ENCODE results near the gene TPRN.

Gene TPRN

GRCh38 chr9:137160716-137161557, 39.6 kb downstream of the TPRN start:
- no peak for DNase-seq (ENCODE audit: low read depth)

GRCh38 chr9:137160054-137160425, 40.5 kb downstream of the TPRN start:
- no peak for DNase-seq (ENCODE audit: low read depth)

- no peak for DNase-seq (ENCODE audit: low read depth)
Observed at GRCh38 chr9:137159105-137160053, 41.2 kb downstream of the TPRN start.

GRCh38 chr9:137158625-137159024, 41.9 kb downstream of the TPRN start:
- no peak for DNase-seq (ENCODE audit: low read depth)

GRCh38 chr9:137157618-137158415, 42.7 kb downstream of the TPRN start:
- DNase-seq (ENCODE audit: low read depth): no peak

- peak; percentile 30 for DNase-seq (ENCODE audit: low read depth)
Observed at GRCh38 chr9:137156567-137157375, 43.8 kb downstream of the TPRN start.

- DNase-seq (ENCODE audit: low read depth): no peak
Observed at GRCh38 chr9:137152844-137153405, 47.6 kb downstream of the TPRN start.

GRCh38 chr9:137150617-137151457, 49.7 kb downstream of the TPRN start:
- no peak for DNase-seq (ENCODE audit: low read depth)

- no peak for DNase-seq (ENCODE audit: low read depth)
Observed at GRCh38 chr9:137149942-137150616, 50.5 kb downstream of the TPRN start.

GRCh38 chr9:137149363-137149762, 51.2 kb downstream of the TPRN start:
- DNase-seq (ENCODE audit: low read depth): no peak

GRCh38 chr9:137148661-137149060, 51.9 kb downstream of the TPRN start:
- DNase-seq (ENCODE audit: low read depth): no peak

- DNase-seq (ENCODE audit: low read depth): no peak
Observed at GRCh38 chr9:137148242-137148641, 52.3 kb downstream of the TPRN start.

GRCh38 chr9:137147793-137148160, 52.8 kb downstream of the TPRN start:
- no peak for DNase-seq (ENCODE audit: low read depth)

GRCh38 chr9:137147091-137147792, 53.3 kb downstream of the TPRN start:
- no peak for DNase-seq (ENCODE audit: low read depth)

- no peak for DNase-seq (ENCODE audit: low read depth)
Observed at GRCh38 chr9:137146527-137146918, 54.0 kb downstream of the TPRN start.

GRCh38 chr9:137145731-137146526, 54.6 kb downstream of the TPRN start:
- DNase-seq (ENCODE audit: low read depth): no peak

GRCh38 chr9:137143459-137143858, 57.1 kb downstream of the TPRN start:
- no peak for DNase-seq (ENCODE audit: low read depth)

All from stimulated activated CD8-positive, alpha-beta memory T cell treated with anti-CD3 and anti-CD28 coated beads, Interleukin-12 subunit alpha, Interleukin-12 subunit beta, amount 100 ng/mL, for 1 hour (primary cell).